Heart left ventricle (tissue), 13 donors: ENCODE data around the gene CBX4.

Source experiments
- CTCF ChIP-seq, 12 donors: fragments of 200-600 bp; sonication (generic) in 4 of 12; IDR thresholded peaks; one replicate each; pipeline versions ENCODE4 v1.5.0 to v1.8.0; 2018 to 2022; ENCODE audit warnings: antibody characterized with exemption in 12 of 12, mild to moderate bottlenecking in 5 of 12
- POLR2A ChIP-seq, 2 donors: fragments of 450-650 bp; IDR thresholded peaks; one replicate each; pipeline ENCODE4 v1.6.1; 2017; ENCODE audit warnings: antibody characterized with exemption in 2 of 2, mild to moderate bottlenecking in 2 of 2, moderate library complexity in 2 of 2
- donor health status: ischemic (EF 13 %, LVEDD 7.1; RV severe dilation, severe dysfunction).
- donor health status: DM: no; HTN: yes; CAD: no.
- donor health status: DM: no; HTN: no; CAD: no.
- donor health status: ischemic (EF 25% LVEDD 6.9; RV normal size, moderate dysfunction).
- donor health status: ischemic (EF 25% LVEDD 5.7; RV mildly dilated, moderate dysfunction).
- donor health status: ischemic (EF 35%, LVEDD 5.7; RV mildly dilated, moderate dysfunction).
- donor health status: nonischemic (EF 11% LVEDD 7.7; RV severe dilation, severe dysfunction).
- donor health status: DM: yes; HTN: yes; CAD: no.
- donor health status: PGD.
- donor health status: ischemic (EF 29% LVEDD 5.4; RV normal size, mild dysfunction).
- donor health status: nonischemic (EF 23%, LVEDD 6.1; RV moderate dilation, normal function).

- TF ChIP-seq CTCF (IDR thresholded peaks at IDR 0.05) = no peak
- TF ChIP-seq POLR2A (IDR thresholded peaks at IDR 0.05) = no peak
Measured at GRCh38 chr17:79800325-79801155, 38.7 kb downstream of the CBX4 start.
